Fibroblast of peridontal ligament (primary cell): ENCODE results near the gene COL27A1.
"Not testable (repeated sequence)": the region's sequence is repeated elsewhere in the genome, so short reads cannot be mapped to it uniquely, and the experiment has no call there.

Source experiments
- DNase-seq: peaks from one replicate; pipeline ENCODE4 v3.0.0-alpha.2; 2010; ENCODE audit errors: extremely low read depth

The COL27A1 gene

GRCh38 chr9:114123031-114123977, 32.0 kb upstream of the COL27A1 start:
- no peak for DNase-seq

GRCh38 chr9:114124138-114124537, 31.2 kb upstream of the COL27A1 start:
- no peak for DNase-seq

GRCh38 chr9:114124666-114125475, 30.5 kb upstream of the COL27A1 start:
- DNase-seq: no peak

GRCh38 chr9:114125476-114126013, 29.8 kb upstream of the COL27A1 start:
- no peak for DNase-seq

- no peak for DNase-seq
Observed at GRCh38 chr9:114126247-114127060, 28.9 kb upstream of the COL27A1 start.

- DNase-seq: not testable (repeated sequence)
Observed at GRCh38 chr9:114128759-114129158, 26.6 kb upstream of the COL27A1 start.

GRCh38 chr9:114130141-114130540, 25.2 kb upstream of the COL27A1 start:
- DNase-seq: no peak

GRCh38 chr9:114130624-114131277, 24.6 kb upstream of the COL27A1 start:
- no peak for DNase-seq

- no peak for DNase-seq
Observed at GRCh38 chr9:114131808-114132549, 23.4 kb upstream of the COL27A1 start.

- DNase-seq: no peak
Observed at GRCh38 chr9:114132550-114132918, 22.8 kb upstream of the COL27A1 start.

- DNase-seq: no peak
Observed at GRCh38 chr9:114134827-114135396, 20.4 kb upstream of the COL27A1 start.

GRCh38 chr9:114137831-114138230, 17.5 kb upstream of the COL27A1 start:
- no peak for DNase-seq

GRCh38 chr9:114138552-114138971, 16.8 kb upstream of the COL27A1 start:
- peak; percentile 38 for DNase-seq

- DNase-seq: no peak
Observed at GRCh38 chr9:114139071-114139470, 16.3 kb upstream of the COL27A1 start.

- no peak for DNase-seq
Observed at GRCh38 chr9:114140401-114140800, 14.9 kb upstream of the COL27A1 start.

- no peak for DNase-seq
Observed at GRCh38 chr9:114140850-114141249, 14.5 kb upstream of the COL27A1 start.

GRCh38 chr9:114141553-114142402, 13.6 kb upstream of the COL27A1 start:
- DNase-seq: peak; percentile 35

GRCh38 chr9:114143234-114143633, 12.1 kb upstream of the COL27A1 start:
- no peak for DNase-seq

- DNase-seq: no peak
Observed at GRCh38 chr9:114146735-114147134, 8.6 kb upstream of the COL27A1 start.
